Fibroblast of pulmonary artery (primary cell): ENCODE measurements around the gene ALOX12.
"Not testable (repeated sequence)": the region's sequence is repeated elsewhere in the genome, so short reads cannot be mapped to it uniquely, and the experiment has no call there.

Source experiments
- DNase-seq: peaks from one replicate; pipeline ENCODE4 v3.0.0-alpha.2; 2010; ENCODE audit warnings: low read depth
- H3K4me3 ChIP-seq: replicated peaks from 2 replicates; pipeline ENCODE4 v1.5.1; 2011; ENCODE audit warnings: low read depth, mild to moderate bottlenecking, control low read depth, low read length, moderate library complexity
- CTCF ChIP-seq: IDR thresholded peaks from 2 replicates; pipeline ENCODE4 v1.5.1; 2011; ENCODE audit warnings: mild to moderate bottlenecking, control low read depth, low read length, inconsistent platforms; ENCODE audit errors: missing control alignments

The ALOX12 gene

GRCh38 chr17:6969323-6969726 is 26.5 kb upstream of the ALOX12 start:
- peak; percentile 4 for DNase-seq
- no peak for TF ChIP-seq CTCF
- H3K4me3 ChIP-seq: no peak overlapping the region

DNA sequence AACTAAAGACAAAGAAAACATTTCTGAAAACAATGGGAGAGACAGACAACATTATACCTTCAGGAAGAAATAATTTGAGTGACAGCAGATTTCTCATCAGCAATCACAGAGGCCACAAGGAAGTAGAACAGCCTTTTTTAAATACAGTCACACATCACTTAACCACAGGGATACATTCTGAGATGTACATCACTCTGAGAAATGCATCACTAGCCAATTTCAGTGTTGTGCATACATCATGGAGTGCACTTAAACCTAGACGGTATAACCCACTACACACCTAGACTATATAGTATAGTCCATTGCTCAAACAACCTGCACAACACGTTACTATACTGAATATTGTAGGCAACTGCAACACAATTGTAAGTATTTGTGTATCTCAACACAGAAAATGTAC is 24.9 kb upstream of the ALOX12 start:
- TF ChIP-seq CTCF: no peak
- no peak for DNase-seq
- H3K4me3 ChIP-seq: no peak overlapping the region

DNA sequence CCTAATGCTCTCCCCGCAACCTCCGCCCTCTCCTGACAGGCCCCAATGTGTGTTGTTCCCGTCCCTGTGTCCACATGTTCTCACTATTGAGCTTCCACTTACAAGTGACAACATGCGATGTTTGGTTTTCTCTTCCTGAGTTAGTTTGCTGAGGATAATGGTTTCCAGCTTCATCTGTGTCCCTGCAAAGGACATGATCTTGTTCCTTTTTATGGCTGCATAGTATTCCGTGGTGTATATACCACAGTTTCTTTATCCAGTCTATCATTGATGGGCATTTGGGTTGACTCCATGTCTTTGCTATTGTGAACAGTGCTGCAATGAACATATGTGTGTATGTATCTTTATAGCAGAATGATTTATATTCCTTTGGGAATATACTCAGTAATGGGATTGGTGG is 16.4 kb upstream of the ALOX12 start:
- not testable (repeated sequence) for H3K4me3 ChIP-seq, DNase-seq

GRCh38 chr17:6981426-6981825 is 14.4 kb upstream of the ALOX12 start:
- no peak for TF ChIP-seq CTCF
- H3K4me3 ChIP-seq: no peak overlapping the region
- DNase-seq: no peak

DNA sequence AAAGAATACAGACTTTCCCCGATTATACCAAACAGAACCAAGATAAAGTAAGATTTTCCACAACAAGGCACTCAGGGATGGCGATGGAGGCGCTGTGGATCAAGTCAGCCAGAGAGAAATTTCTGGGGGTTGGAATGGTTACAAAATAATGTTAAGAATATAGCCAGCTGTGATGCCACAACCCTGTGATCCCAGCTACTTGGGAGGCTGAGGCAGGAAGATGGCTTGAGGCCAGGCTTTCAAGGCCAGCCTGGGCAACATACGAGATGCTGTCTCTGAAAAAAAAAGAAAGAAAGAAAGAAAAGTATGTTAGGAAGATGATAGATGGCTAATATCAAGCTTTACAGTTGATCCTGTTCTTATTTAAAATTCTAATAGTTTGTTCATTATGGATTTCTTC is 10.6 kb upstream of the ALOX12 start:
- DNase-seq: no peak
- H3K4me3 ChIP-seq: no peak overlapping the region
- TF ChIP-seq CTCF: no peak

DNA sequence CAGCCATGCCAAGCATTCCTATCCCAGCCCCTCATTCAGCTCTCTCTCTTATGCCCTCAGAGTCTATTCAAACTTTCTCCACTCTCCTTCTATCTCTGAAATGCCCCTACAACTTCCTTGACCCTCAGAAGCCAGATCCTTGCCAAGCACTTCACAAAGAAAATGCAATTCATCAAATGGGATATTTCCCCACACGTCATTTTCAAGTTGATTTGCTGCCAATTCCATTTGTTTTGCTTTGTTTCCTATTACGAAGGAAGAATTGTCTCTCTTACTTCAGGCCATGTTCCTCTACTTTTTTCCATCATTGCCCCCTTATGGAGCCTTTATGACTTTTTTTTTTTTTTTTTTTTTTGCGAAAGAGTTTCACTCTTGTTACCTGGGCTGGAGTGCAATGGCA is 9.2 kb upstream of the ALOX12 start:
- DNase-seq: peak; percentile 43
- H3K4me3 ChIP-seq: no peak overlapping the region
- TF ChIP-seq CTCF: no peak

DNA sequence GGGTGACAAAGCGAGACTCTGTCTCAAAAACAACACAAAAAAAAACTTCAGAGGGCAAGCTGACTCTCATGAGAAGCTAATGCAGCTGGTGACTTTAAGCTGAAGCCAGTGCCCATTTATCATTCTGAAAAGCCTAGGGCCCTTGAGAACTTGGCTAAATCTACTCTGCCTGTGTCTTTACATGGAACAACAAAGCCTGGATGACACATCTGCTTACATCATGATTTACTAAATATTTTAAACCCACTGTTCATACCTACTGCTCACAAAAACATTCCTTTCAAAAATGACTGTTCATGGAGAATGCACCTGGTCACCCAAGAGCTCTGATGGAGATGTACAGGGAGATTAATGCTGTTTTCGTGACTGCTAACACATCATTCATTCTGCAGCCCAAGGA is 6.1 kb upstream of the ALOX12 start:
- H3K4me3 ChIP-seq: no peak overlapping the region
- DNase-seq: no peak
- no peak for TF ChIP-seq CTCF

GRCh38 chr17:6993613-6994056 is 2.2 kb upstream of the ALOX12 start:
- DNase-seq, H3K4me3 ChIP-seq: not testable (repeated sequence)
